Nephron progenitor cell (in vitro differentiated cells): Measurements from ENCODE around the gene SRPK3.
A peak's percentile ranks its signal among the peaks of the same experiment; 100 is the strongest.

Source experiments
- DNase-seq: peaks from one replicate; pipeline ENCODE4 v3.0.0; 2021
- H3K27ac Mint-ChIP-seq: 2 replicates; pipeline ENCODE4 v1.8.0; 2021; ENCODE audit warnings: mild to moderate bottlenecking, moderate library complexity, mixed read lengths
- H3K27me3 Mint-ChIP-seq: 2 replicates; pipeline ENCODE4 v1.8.0; 2021; ENCODE audit warnings: mild to moderate bottlenecking, low read depth, mixed read lengths; ENCODE audit not compliant: poor library complexity
- H3K36me3 Mint-ChIP-seq: 2 replicates; pipeline ENCODE4 v1.8.0; 2021; ENCODE audit warnings: low read depth, mixed read lengths
- H3K4me1 Mint-ChIP-seq: 2 replicates; pipeline ENCODE4 v1.8.0; 2021; ENCODE audit warnings: mixed read lengths
- H3K4me3 Mint-ChIP-seq: 2 replicates; pipeline ENCODE4 v1.8.0; 2021; ENCODE audit warnings: mild to moderate bottlenecking, moderate library complexity, mixed read lengths
- H3K9me3 Mint-ChIP-seq: 2 replicates; pipeline ENCODE4 v1.8.0; 2021; ENCODE audit warnings: mild to moderate bottlenecking, moderate library complexity, mixed read lengths
- CTCF ChIP-seq: fragments of 200-600 bp; sonication (generic); IDR thresholded peaks from 2 replicates; pipeline ENCODE4 v1.5.0; 2021; ENCODE audit warnings: antibody characterized with exemption

SRPK3 gene

GRCh38 chrX:153786669-153787068, 5.8 kb downstream of the SRPK3 start:
- Mint-ChIP-seq H3K36me3 (peaks cover 9% of the 10 kb centered on the region), H3K9me3 (peaks cover 41% of the 10 kb centered on the region), H3K4me3 (no peak overlapping the region), H3K4me1 (no peaks in the 10 kb centered on the region), H3K27ac (no peak overlapping the region), H3K27me3 (peaks cover 3% of the 10 kb centered on the region)
- TF ChIP-seq CTCF: no peak
- DNase-seq: no peak

DNA sequence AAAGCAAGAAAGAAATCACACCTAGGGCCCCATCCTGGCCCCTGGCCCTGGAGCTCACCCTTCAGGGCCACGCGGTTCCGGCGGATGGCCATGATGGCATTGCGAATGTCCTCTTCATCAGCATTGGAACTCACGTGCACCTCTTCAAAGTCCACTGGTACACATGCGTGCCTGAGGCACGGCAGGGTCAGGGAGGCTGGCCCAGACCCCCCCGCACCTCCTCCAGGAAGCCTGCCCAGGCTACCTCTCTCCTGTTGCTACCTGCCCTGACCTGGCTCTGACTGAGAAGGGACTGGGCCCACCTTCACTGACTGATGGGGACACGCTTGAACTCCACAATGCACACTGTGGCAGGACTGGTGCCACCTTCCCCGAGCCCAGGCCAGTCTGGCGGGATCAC, 8.8 kb downstream of the SRPK3 start:
- H3K27ac Mint-ChIP-seq: no peak overlapping the region
- H3K9me3 Mint-ChIP-seq: peaks cover 49% of the 10 kb centered on the region
- peaks cover 9% of the 10 kb centered on the region for H3K36me3 Mint-ChIP-seq

DNA sequence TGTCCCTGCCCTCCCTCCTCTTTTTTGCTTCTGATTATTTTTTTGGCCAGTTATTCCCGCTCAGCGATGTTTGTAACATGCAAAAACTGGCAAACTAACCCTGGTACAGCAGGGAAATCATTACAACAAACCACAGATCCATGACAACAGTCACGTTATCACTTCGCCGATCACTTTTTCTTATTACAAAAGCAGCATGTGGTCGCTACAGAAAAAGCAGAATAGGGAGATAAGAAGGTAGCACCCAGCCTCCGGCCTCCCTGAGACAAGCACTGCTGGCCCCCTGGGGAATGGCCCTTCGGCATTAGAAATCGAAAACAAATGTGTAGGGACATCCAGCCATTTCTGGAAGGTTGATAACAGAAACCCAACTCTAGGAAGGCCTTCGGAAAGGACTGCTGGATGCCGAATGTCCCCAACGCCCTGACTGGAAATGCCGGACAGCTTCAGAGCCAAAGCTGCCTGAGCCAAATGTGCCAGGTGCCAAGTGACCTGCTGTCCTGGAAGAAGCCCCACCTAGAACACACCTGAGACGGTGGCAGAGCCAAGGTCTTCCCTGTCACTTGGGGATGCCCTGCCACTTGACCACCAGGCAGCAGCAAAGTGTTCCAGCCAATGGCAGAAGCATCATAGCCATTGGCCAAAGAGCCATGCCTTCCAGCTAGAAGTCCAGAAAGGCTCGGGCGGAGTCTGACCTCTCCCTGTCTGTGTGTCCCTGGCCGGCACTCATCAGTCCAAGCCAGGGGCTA, 10.4 kb downstream of the SRPK3 start:
- Mint-ChIP-seq H3K27ac (no peak overlapping the region), H3K4me3 (no peak overlapping the region), H3K9me3 (peaks cover 54% of the 10 kb centered on the region), H3K4me1 (peaks cover 17% of the 10 kb centered on the region), H3K27me3 (peaks cover 3% of the 10 kb centered on the region), H3K36me3 (peaks cover 11% of the 10 kb centered on the region)
- no peak for DNase-seq
- no peak for TF ChIP-seq CTCF

More for the DNA sequence above, 8.8 kb downstream of the SRPK3 start:
- no peak for DNase-seq
- H3K4me3 Mint-ChIP-seq: no peak overlapping the region
- H3K4me1 Mint-ChIP-seq: peaks cover 9% of the 10 kb centered on the region
- peaks cover 3% of the 10 kb centered on the region for H3K27me3 Mint-ChIP-seq
- TF ChIP-seq CTCF: no peak

DNA sequence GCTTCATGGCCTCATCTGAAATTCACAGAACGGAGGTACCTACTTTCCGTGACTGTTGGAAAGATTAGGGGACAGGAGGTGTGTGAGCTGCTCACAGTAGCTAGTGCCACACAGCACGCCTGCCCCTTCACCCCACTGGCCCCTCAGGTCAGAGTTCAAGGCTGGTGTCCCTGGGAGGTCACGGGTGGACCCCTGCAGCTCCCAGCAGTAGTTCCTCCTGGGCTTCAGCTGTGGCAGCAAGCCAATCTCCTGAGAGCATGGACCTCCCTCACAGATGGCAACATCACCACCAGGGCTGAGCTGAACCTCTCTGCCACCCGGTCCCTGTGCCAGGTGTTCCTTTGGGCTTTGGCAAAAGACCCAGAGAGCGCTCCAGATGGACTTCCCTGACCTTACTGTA, 11.5 kb downstream of the SRPK3 start:
- Mint-ChIP-seq H3K9me3 (peaks cover 56% of the 10 kb centered on the region), H3K27ac (no peak overlapping the region), H3K27me3 (peaks cover 3% of the 10 kb centered on the region), H3K4me3 (no peak overlapping the region), H3K36me3 (peaks cover 15% of the 10 kb centered on the region), H3K4me1 (peaks cover 23% of the 10 kb centered on the region)
- TF ChIP-seq CTCF: no peak
- DNase-seq: no peak

DNA sequence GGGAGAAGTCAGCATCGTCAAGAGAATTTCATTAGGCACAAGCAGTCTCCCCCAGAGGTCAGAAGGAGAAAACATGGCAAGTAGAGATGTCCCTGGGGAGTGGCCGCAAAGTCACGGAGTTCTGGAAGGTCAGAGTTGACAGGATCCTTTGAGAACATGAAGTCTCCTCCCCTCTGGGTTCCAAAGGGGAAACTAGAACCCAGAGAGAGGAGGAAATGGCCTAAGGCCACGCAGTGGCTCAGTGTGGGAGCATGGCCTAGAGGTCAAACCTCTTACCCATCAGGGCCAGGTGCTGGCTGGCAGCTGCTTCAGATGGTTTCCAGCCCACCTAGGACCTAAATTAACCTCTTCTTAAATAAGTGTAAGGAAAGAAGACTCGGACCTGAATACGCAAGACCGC, 12.4 kb downstream of the SRPK3 start:
- TF ChIP-seq CTCF: no peak
- peak overlapping the region; percentile 92 for H3K4me3 Mint-ChIP-seq
- H3K27ac Mint-ChIP-seq: peak overlapping the region; percentile 84
- H3K4me1 Mint-ChIP-seq: peaks cover 23% of the 10 kb centered on the region
- DNase-seq: no peak
- H3K36me3 Mint-ChIP-seq: peaks cover 19% of the 10 kb centered on the region
- peaks cover under 1% of the 10 kb centered on the region for H3K27me3 Mint-ChIP-seq
- peaks cover 52% of the 10 kb centered on the region for H3K9me3 Mint-ChIP-seq
